Measurements from ENCODE around the gene USP9X.
"Not testable (repeated sequence)": the region's sequence is repeated elsewhere in the genome, so short reads cannot be mapped to it uniquely, and the experiment has no call there.

Gene USP9X

DNA sequence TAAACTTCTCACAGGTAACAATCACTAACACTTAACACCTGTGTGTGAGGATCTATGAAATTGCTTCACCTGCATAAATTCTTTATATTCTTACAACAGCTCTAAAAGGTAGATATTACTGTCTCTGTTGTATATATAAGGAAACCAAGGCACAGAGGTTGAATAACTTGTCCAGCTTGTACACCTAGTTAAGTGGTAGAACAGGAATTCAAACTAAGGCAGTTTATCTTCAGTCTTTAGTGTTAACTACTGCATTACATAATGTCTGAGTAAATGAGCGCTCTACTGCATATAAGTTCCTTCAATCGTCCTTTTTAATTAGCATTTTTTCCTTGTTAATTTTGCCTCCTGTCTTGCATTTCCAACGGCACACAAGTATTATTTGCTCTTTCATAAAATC is 15.0 kb downstream of the USP9X start:
- Histone ChIP-seq H3K4me2 (ENCODE audit: low read depth, low read length, poor library complexity, severe bottlenecking) (no peak overlapping the region), H3K9me2 (replicated peaks; ENCODE audit: insufficient read depth, low read length) (no peaks in the 10 kb centered on the region), H4K20me1 (ENCODE audit: low read depth, low read length) (0 out of 2 replicates have a peak, but pooled peaks cover 2% of the 10 kb centered on the region), H2AFZ (ENCODE audit: low read depth, low read length, severe bottlenecking) (no peak overlapping the region), H3F3A (ENCODE audit: insufficient read depth) (no peaks in the 10 kb centered on the region), H3K9me3 (ENCODE audit: insufficient read depth, low read length) (no peaks in the 10 kb centered on the region), H3K27me3 (ENCODE audit: low read length) (no peaks in the 10 kb centered on the region), H3K4me3 (ENCODE audit: insufficient read depth, low read length, poor library complexity, severe bottlenecking) (no peak overlapping the region), H3K27ac (ENCODE audit: low read depth, low read length) (no peak overlapping the region), H3K9ac (ENCODE audit: low read length) (no peak overlapping the region), H3K36me3 (ENCODE audit: low read length) (no peaks in the 10 kb centered on the region), H3K79me2 (ENCODE audit: insufficient read depth, low read length) (peaks cover 99% of the 10 kb centered on the region)
- TF ChIP-seq, protein P1, sequence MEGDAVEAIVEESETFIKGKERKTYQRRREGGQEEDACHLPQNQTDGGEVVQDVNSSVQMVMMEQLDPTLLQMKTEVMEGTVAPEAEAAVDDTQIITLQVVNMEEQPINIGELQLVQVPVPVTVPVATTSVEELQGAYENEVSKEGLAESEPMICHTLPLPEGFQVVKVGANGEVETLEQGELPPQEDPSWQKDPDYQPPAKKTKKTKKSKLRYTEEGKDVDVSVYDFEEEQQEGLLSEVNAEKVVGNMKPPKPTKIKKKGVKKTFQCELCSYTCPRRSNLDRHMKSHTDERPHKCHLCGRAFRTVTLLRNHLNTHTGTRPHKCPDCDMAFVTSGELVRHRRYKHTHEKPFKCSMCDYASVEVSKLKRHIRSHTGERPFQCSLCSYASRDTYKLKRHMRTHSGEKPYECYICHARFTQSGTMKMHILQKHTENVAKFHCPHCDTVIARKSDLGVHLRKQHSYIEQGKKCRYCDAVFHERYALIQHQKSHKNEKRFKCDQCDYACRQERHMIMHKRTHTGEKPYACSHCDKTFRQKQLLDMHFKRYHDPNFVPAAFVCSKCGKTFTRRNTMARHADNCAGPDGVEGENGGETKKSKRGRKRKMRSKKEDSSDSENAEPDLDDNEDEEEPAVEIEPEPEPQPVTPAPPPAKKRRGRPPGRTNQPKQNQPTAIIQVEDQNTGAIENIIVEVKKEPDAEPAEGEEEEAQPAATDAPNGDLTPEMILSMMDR (IDR thresholded peaks at IDR 0.05; ENCODE audit: insufficient read depth, low read length, poor library complexity, severe bottlenecking): no peak
- TF ChIP-seq EZH2phosphoT487 (conservative IDR thresholded peaks at IDR 0.05; ENCODE audit: low read length): no peak

DNA sequence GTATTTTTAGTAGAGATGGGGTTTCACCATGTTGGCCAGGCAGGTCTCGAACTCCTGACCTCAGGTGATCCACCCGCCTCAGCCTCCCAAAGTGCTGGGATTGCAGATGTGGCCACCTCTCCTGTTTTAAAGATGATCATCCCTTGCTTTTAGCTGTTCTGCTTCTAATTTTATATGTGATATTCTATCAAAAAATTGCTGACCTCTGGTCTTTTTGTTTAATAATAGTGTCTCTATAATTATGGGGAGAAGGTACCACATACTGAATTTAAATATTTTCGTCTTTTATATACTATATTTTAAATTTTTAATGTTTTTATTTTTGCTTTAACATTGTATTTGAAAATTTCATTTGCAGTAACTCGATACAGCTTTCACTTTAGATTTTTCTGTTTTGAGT is 15.6 kb downstream of the USP9X start:
- H3K27me3 ChIP-seq (ENCODE audit: low read length): no peaks in the 10 kb centered on the region
- no peak overlapping the region for H3K27ac ChIP-seq (ENCODE audit: low read depth, low read length)
- H3K36me3 ChIP-seq (ENCODE audit: low read length): no peaks in the 10 kb centered on the region
- no peak overlapping the region for H3K4me2 ChIP-seq (ENCODE audit: low read depth, low read length, poor library complexity, severe bottlenecking)
- H3K4me3 ChIP-seq (ENCODE audit: insufficient read depth, low read length, poor library complexity, severe bottlenecking): no peak overlapping the region
- no peaks in the 10 kb centered on the region for H3K9me3 ChIP-seq (ENCODE audit: insufficient read depth, low read length)
- no peaks in the 10 kb centered on the region for H3K9me2 ChIP-seq (replicated peaks; ENCODE audit: insufficient read depth, low read length)
- no peaks in the 10 kb centered on the region for H4K20me1 ChIP-seq (ENCODE audit: low read depth, low read length)
- H3K79me2 ChIP-seq (ENCODE audit: insufficient read depth, low read length): peaks cover 99% of the 10 kb centered on the region
- no peak for TF ChIP-seq EZH2phosphoT487 (conservative IDR thresholded peaks at IDR 0.05; ENCODE audit: low read length)
- TF ChIP-seq, protein P1 (IDR thresholded peaks at IDR 0.05; ENCODE audit: insufficient read depth, low read length, poor library complexity, severe bottlenecking): no peak
- no peak overlapping the region for H3K9ac ChIP-seq (ENCODE audit: low read length)
- H3F3A ChIP-seq (ENCODE audit: insufficient read depth): no peaks in the 10 kb centered on the region
- no peak overlapping the region for H2AFZ ChIP-seq (ENCODE audit: low read depth, low read length, severe bottlenecking)

DNA sequence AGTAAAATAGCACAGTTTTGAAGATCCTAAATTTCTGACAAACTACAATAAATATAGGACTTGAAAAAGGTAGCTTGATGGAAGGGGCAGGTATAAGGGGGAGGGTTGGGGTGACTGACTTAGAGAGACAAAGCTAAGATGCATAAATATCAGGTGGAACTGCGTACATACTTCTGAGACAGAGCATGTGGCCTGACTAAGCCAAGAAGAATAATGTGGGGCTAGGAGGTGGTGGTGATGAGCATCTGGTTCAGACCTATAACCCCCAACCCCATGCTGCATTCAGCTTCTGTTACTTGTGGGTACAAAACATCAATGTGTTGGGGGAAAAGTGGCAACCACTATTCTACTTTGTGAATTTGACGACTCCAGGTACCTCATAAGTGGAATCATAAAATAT is 19.8 kb downstream of the USP9X start:
- no peak overlapping the region for H3K4me2 ChIP-seq (ENCODE audit: low read depth, low read length, poor library complexity, severe bottlenecking)
- peaks cover 3% of the 10 kb centered on the region; the same call in 1 of the 2 replicates for H4K20me1 ChIP-seq (ENCODE audit: low read depth, low read length)
- no peak overlapping the region for H3K4me3 ChIP-seq (ENCODE audit: insufficient read depth, low read length, poor library complexity, severe bottlenecking)
- peaks cover 96% of the 10 kb centered on the region for H3K79me2 ChIP-seq (ENCODE audit: insufficient read depth, low read length)
- no peak overlapping the region for H3K9ac ChIP-seq (ENCODE audit: low read length)
- no peak overlapping the region for H2AFZ ChIP-seq (ENCODE audit: low read depth, low read length, severe bottlenecking)
- H3K9me2 ChIP-seq (replicated peaks; ENCODE audit: insufficient read depth, low read length): no peaks in the 10 kb centered on the region
- H3K27ac ChIP-seq (ENCODE audit: low read depth, low read length): no peak overlapping the region
- no peaks in the 10 kb centered on the region for H3K36me3 ChIP-seq (ENCODE audit: low read length)
- H3K27me3 ChIP-seq (ENCODE audit: low read length): no peaks in the 10 kb centered on the region
- H3K9me3 ChIP-seq (ENCODE audit: insufficient read depth, low read length): no peaks in the 10 kb centered on the region
- no peaks in the 10 kb centered on the region; the same call in 1 of the 2 replicates for H3F3A ChIP-seq (ENCODE audit: insufficient read depth)
- TF ChIP-seq, protein P1 (IDR thresholded peaks at IDR 0.05; ENCODE audit: insufficient read depth, low read length, poor library complexity, severe bottlenecking): no peak
- no peak for TF ChIP-seq EZH2phosphoT487 (conservative IDR thresholded peaks at IDR 0.05; ENCODE audit: low read length)

DNA sequence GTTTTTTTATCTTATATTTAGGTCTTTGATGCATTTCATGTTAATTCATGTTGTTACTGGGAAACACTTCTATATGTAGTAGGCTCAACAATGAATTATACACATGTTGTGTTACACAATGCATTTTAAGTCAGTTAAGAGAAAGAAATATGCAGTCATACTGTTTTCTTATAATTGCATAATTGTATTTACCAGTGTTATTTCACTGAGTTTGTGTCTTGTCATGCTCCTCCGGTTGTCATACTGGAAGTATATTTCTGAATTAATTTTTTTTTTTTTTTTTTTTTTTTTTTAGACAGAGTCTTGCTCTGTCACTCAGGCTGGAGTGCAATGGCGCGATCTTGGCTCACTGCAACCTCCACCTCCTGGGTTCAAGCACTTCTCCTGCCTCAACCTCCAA is 21.0 kb downstream of the USP9X start:
- not testable (repeated sequence) for H3K27me3 ChIP-seq (ENCODE audit: low read length); H3K4me2 ChIP-seq (ENCODE audit: low read depth, low read length, poor library complexity, severe bottlenecking); H3K9me3 ChIP-seq (ENCODE audit: insufficient read depth, low read length); H3K9me2 ChIP-seq (replicated peaks; ENCODE audit: insufficient read depth, low read length); H3K27ac ChIP-seq (ENCODE audit: low read depth, low read length); H3F3A ChIP-seq (ENCODE audit: insufficient read depth); H4K20me1 ChIP-seq (ENCODE audit: low read depth, low read length); H3K36me3 ChIP-seq (ENCODE audit: low read length); H3K4me3 ChIP-seq (ENCODE audit: insufficient read depth, low read length, poor library complexity, severe bottlenecking); H2AFZ ChIP-seq (ENCODE audit: low read depth, low read length, severe bottlenecking); H3K9ac ChIP-seq (ENCODE audit: low read length)
- H3K79me2 ChIP-seq (ENCODE audit: insufficient read depth, low read length): peaks cover 97% of the 10 kb centered on the region
